Tibial nerve (tissue), 4 donors: ENCODE data around the gene STOX1.

ENCODE experiments used
- EP300 ChIP-seq, 2 donors: sonication (generic); formaldehyde crosslinking; IDR thresholded peaks; one replicate each; pipeline ENCODE4 v1.6.1; 2017; ENCODE audit warnings: antibody characterized with exemption in 2 of 2, mild to moderate bottlenecking in 1 of 2
- POLR2A ChIP-seq, 2 donors: fragments of 450-650 bp; IDR thresholded peaks; one replicate each; pipeline ENCODE4 v1.6.1; 2017; ENCODE audit warnings: antibody characterized with exemption in 2 of 2, mild to moderate bottlenecking in 2 of 2, moderate library complexity in 2 of 2
- TF ChIP-seq, protein P1 (sequence below), 5 experiments: fragments of 200-600 bp in 3 of 5; fragments of 450-650 bp in 2 of 5; sonication (generic) in 3 of 5; IDR thresholded peaks; one replicate each; pipeline ENCODE4 v1.5.1; 2016 to 2019; ENCODE audit warnings: antibody characterized with exemption in 5 of 5, mild to moderate bottlenecking in 3 of 5, moderate library complexity in 2 of 5

DNA sequence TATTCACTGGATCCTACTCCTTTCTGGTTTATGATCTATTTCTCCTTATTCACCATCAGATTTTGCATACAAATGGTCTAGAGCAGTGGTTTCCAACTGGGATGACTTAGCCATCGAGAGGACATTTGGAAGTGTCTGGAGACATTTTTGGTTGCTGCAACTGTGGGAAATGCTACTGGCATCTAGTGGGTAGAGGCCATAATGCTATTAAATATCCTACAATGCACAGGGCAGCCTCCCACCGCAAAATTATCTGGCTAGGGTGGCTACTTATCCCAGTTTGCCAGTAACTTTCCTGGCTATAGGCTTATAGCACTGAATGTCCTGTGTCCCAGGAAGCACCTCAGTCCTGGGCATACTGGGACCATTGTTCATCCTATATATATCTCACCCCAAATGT, 52.3 kb downstream of the STOX1 start:
- TF ChIP-seq, protein P1, sequence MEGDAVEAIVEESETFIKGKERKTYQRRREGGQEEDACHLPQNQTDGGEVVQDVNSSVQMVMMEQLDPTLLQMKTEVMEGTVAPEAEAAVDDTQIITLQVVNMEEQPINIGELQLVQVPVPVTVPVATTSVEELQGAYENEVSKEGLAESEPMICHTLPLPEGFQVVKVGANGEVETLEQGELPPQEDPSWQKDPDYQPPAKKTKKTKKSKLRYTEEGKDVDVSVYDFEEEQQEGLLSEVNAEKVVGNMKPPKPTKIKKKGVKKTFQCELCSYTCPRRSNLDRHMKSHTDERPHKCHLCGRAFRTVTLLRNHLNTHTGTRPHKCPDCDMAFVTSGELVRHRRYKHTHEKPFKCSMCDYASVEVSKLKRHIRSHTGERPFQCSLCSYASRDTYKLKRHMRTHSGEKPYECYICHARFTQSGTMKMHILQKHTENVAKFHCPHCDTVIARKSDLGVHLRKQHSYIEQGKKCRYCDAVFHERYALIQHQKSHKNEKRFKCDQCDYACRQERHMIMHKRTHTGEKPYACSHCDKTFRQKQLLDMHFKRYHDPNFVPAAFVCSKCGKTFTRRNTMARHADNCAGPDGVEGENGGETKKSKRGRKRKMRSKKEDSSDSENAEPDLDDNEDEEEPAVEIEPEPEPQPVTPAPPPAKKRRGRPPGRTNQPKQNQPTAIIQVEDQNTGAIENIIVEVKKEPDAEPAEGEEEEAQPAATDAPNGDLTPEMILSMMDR (IDR thresholded peaks at IDR 0.05) = no peak
- no peak for TF ChIP-seq POLR2A (IDR thresholded peaks at IDR 0.05)
- no peak for TF ChIP-seq EP300 (IDR thresholded peaks at IDR 0.05)
